GM19328 (cell line): ENCODE measurements around the gene CNFN.

ENCODE experiments used
- ATAC-seq: cut with Tn5 transposase; IDR thresholded peaks from one replicate; pipeline ENCODE4 v1.9.1; 2021; ENCODE audit warnings: mild to moderate bottlenecking, moderate library complexity; ENCODE audit not compliant: unreplicated experiment

CNFN gene

GRCh38 chr19:42389899-42390298, at the start of gene CNFN:
TSS of gene CNFN (minus strand) at chr19:42390297. CDS start at chr19:42389037, 1,260 bp downstream.
- ATAC-seq = no peak

GRCh38 chr19:42436006-42436405, 45.9 kb upstream of the CNFN start:
- no peak for ATAC-seq

GRCh38 chr19:42435316-42435715, 45.2 kb upstream of the CNFN start:
- ATAC-seq = no peak

GRCh38 chr19:42433503-42434260, 43.6 kb upstream of the CNFN start:
- ATAC-seq = no peak

GRCh38 chr19:42431486-42431885, 41.4 kb upstream of the CNFN start:
- no peak for ATAC-seq

GRCh38 chr19:42428676-42429075, 38.6 kb upstream of the CNFN start:
- ATAC-seq = no peak

- no peak for ATAC-seq
Measured at GRCh38 chr19:42427313-42427712, 37.2 kb upstream of the CNFN start, which contains the start of gene LIPE. TSS of gene LIPE (minus strand) at chr19:42427388. CDS start at chr19:42427149, 239 bp downstream.

GRCh38 chr19:42426643-42427042, 36.5 kb upstream of the CNFN start:
- ATAC-seq = no peak

- ATAC-seq = no peak
Measured at GRCh38 chr19:42424712-42425131, 34.6 kb upstream of the CNFN start.

- ATAC-seq = no peak
Measured at GRCh38 chr19:42424345-42424707, 34.2 kb upstream of the CNFN start.

GRCh38 chr19:42423462-42424344, 33.6 kb upstream of the CNFN start:
- peak; percentile 82 for ATAC-seq

- peak; percentile 27 for ATAC-seq
Measured at GRCh38 chr19:42422901-42423461, 32.9 kb upstream of the CNFN start.

GRCh38 chr19:42422092-42422900, 32.2 kb upstream of the CNFN start:
- no peak for ATAC-seq

GRCh38 chr19:42421591-42422031, 31.5 kb upstream of the CNFN start:
- ATAC-seq = no peak

- no peak for ATAC-seq
Measured at GRCh38 chr19:42421101-42421500, 31.0 kb upstream of the CNFN start.

GRCh38 chr19:42420055-42420544, 30.0 kb upstream of the CNFN start:
- ATAC-seq = no peak

GRCh38 chr19:42419309-42419708, 29.2 kb upstream of the CNFN start:
- no peak for ATAC-seq

- ATAC-seq = no peak
Measured at GRCh38 chr19:42412661-42413076, 22.6 kb upstream of the CNFN start.

- no peak for ATAC-seq
Measured at GRCh38 chr19:42412227-42412626, 22.1 kb upstream of the CNFN start.

GRCh38 chr19:42411581-42412178, 21.6 kb upstream of the CNFN start:
- ATAC-seq = no peak
